BLaER1 treated with 17β-estradiol and CSF1 and Interleukin-3, amounts not matched to agents 10 nM and 100 nM (cell line): ENCODE results near the gene ZNF793.

ENCODE experiments used
- H3K27ac ChIP-seq, 11 experiments: shearing (Covaris generic); formaldehyde crosslinking; 2 replicates each; pipeline ENCODE4 v1.8.1; 2022
- H3K27me3 ChIP-seq, 11 experiments: shearing (Covaris generic); formaldehyde crosslinking; 2 replicates each; pipeline ENCODE4 v1.8.1; 2022
- H3K36me3 ChIP-seq, 11 experiments: shearing (Covaris generic); formaldehyde crosslinking; 2 replicates each; pipeline ENCODE4 v1.8.1; 2022
- H3K4me1 ChIP-seq, 10 experiments: shearing (Covaris generic); formaldehyde crosslinking; 2 replicates each; pipeline ENCODE4 v1.8.1; 2022
- H3K4me2 ChIP-seq, 11 experiments: shearing (Covaris generic); formaldehyde crosslinking; 2 replicates each; pipeline ENCODE4 v1.8.1; 2022
- H3K4me3 ChIP-seq, 10 experiments: shearing (Covaris generic); formaldehyde crosslinking; 2 replicates each; pipeline ENCODE4 v1.8.1; 2022
- H3K9ac ChIP-seq, 11 experiments: shearing (Covaris generic); formaldehyde crosslinking; 2 replicates each; pipeline ENCODE4 v1.8.1; 2022
- H3K9me3 ChIP-seq, 11 experiments: shearing (Covaris generic); formaldehyde crosslinking; replicated peaks in 1 of 11; 2 replicates each; pipeline ENCODE4 v1.8.1; 2022
- H4K20me1 ChIP-seq, 11 experiments: shearing (Covaris generic); formaldehyde crosslinking; 2 replicates each; pipeline ENCODE4 v1.8.1; 2022
- Cebpa-rat ChIP-seq, 11 experiments: shearing (Covaris generic); IDR thresholded peaks; 2 replicates each; pipeline ENCODE4 v1.8.1; 2022

Gene ZNF793

DNA sequence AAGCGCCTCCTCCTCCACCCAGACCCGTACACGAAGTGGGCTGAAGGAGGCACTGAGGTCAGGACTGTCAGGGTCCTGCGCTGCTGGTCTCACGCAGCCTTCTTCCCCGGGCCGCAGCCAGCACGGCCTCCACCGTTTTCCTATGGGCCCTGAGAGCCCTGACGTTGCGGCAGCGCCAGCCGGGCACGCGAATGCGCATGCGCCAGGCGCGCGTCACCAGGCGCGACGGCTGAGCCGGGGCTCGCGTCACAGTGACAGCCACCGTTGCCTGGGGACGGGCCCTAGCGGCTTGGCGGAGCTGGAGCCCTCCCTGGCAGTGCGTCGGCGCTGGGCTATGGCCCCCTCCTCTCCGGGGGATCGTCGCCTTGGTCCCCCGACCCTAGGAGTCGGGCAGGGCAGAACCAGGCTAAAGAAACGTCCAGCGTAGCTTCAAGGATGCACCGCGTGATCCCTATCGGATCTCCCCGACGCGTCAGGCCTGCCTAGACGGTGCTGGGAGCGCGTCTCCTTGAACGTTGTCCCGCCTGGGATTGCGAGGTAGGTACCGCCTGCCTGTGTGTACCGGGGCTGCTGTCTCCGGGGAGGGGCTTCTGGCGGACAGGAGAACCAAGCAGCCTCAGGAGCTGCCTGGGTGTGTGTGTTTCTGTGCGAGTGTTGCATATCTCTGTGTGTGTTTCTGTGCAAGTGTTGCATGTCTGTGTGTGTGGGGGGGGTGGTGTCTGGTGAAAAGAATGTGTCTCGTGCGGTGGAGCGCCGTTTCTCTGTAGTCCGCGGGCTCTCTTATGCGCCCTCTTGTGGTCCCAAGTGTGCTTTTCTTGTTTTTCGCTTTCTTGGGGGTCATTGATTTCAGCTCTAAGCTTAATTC, 44.6 kb downstream of the ZNF793 start:
- H3K27ac ChIP-seq, result no peak overlapping the region
- no peaks in the 10 kb centered on the region for H4K20me1 ChIP-seq
- H3K4me3 ChIP-seq, result peak overlapping the region in 5 of 10 experiments; percentile 8 to 44 (median 19); a peak in 4 of 20 replicates
- no peak overlapping the region for H3K4me2 ChIP-seq
- H3K9ac ChIP-seq, result no peak overlapping the region
- peaks cover 0 to 64% (median 0%) of the 10 kb centered on the region in 11 experiments; a peak in 17 of 22 replicates for H3K9me3 ChIP-seq
- no peaks in the 10 kb centered on the region for H3K27me3 ChIP-seq
- peaks cover 6 to 39% (median 15%) of the 10 kb centered on the region in 11 experiments; a peak in 15 of 22 replicates for H3K36me3 ChIP-seq
- no peaks in the 10 kb centered on the region for H3K4me1 ChIP-seq
- TF ChIP-seq Cebpa-rat (IDR thresholded peaks at IDR 0.05), result no peak

DNA sequence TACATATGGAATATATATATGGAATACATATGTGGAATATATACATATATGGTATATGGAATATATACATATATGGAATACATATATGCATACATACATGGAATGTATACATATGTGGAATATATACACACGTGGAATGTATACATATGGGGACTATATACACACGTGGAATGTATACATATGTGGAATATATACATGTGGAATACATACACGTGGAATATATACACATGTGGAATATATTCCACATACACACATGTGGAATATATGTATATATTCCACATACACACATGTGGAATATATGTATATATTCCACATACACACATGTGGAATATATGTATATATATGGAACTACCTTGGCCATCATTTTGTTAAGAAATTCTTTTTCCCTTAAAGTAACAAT, 56.8 kb downstream of the ZNF793 start:
- H3K27me3 ChIP-seq, result no peaks in the 10 kb centered on the region
- TF ChIP-seq Cebpa-rat (IDR thresholded peaks at IDR 0.05), result no peak
- no peaks in the 10 kb centered on the region for H4K20me1 ChIP-seq
- H3K9ac ChIP-seq, result no peak overlapping the region
- no peak overlapping the region; a peak in 2 of 20 replicates for H3K4me3 ChIP-seq
- no peaks in the 10 kb centered on the region for H3K4me1 ChIP-seq
- H3K9me3 ChIP-seq, result no peaks in the 10 kb centered on the region; a peak in 6 of 22 replicates
- H3K4me2 ChIP-seq, result no peak overlapping the region
- peaks cover 15 to 97% (median 91%) of the 10 kb centered on the region in 11 experiments; a peak in 21 of 22 replicates for H3K36me3 ChIP-seq
- no peak overlapping the region for H3K27ac ChIP-seq

DNA sequence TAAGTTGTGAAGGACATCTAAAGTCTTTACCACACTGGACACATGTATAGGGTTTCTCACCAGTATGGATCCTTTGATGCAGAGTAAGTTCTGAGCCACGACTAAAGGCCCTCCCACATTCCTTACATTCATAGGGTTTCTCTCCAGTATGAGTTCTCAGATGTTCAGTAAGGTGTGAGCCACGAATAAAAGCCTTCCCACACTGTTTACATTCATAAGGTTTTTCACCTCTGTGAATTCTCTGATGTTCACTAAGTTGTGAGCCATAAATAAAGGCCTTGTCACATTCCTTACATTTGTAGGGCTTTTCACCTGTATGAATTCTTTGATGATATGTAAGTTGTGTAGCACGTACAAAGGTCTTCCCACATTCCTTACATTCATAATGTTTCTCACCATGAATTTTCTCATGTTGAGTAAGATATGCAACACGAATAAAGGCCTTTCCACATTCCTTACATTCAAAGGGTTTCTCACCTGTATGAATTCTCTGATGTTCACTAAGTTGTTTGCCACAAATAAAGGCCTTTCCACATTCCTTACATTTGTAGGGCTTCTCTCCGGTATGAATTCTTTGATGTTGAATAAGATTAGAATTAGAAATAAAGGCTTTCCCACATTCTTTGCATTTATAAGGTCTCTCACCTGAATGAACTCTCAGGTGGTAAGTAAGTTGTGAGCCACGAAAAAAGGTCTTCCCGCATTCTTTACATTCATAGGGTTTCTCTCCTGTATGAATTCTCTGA, 58.1 kb downstream of the ZNF793 start:
- peak overlapping the region in 9 of 10 experiments; percentile 1 to 28 (median 9); a peak in 6 of 20 replicates for H3K4me3 ChIP-seq
- no peak for TF ChIP-seq Cebpa-rat (IDR thresholded peaks at IDR 0.05)
- no peak overlapping the region for H3K4me2 ChIP-seq
- H3K27me3 ChIP-seq, result no peaks in the 10 kb centered on the region
- peaks cover 2 to 97% (median 91%) of the 10 kb centered on the region in 11 experiments; a peak in 21 of 22 replicates for H3K36me3 ChIP-seq
- H4K20me1 ChIP-seq, result no peaks in the 10 kb centered on the region
- no peaks in the 10 kb centered on the region for H3K4me1 ChIP-seq
- H3K27ac ChIP-seq, result no peak overlapping the region
- no peaks in the 10 kb centered on the region; a peak in 6 of 22 replicates for H3K9me3 ChIP-seq
- no peak overlapping the region for H3K9ac ChIP-seq

DNA sequence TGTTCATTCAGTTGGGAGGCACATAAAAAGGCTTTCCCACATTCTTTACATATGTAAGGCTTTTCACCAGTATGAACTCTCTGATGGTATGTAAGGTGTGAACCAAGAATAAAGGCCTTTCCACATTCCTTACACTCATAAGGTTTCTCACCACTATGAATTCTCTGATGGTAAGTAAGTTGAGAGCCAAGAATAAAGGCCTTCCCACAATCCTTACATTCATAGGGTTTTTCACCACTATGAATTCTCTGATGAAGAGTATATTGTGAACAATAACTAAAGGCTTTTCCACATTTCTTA, 58.6 kb downstream of the ZNF793 start:
- H3K36me3 ChIP-seq, result peaks cover 0 to 100% (median 95%) of the 10 kb centered on the region in 11 experiments; a peak in 21 of 22 replicates
- no peak for TF ChIP-seq Cebpa-rat (IDR thresholded peaks at IDR 0.05)

DNA sequence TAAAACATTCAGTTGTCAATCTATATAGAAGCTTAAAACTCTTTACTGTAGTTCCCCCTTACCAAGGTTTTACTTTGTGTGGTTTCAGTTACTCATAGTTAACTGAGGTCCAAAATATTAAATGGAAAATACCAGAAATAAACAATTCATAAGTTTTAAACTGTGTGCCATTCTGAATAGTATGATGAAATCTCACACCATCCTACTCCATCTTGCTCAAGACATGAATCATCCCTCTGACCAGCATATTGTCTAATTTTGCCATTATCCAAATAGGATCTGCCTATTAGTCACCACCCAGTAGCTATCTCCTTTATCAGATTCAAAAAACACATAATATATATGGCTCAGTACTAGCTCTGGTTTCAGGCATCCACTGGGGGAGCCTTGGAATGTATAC, 65.5 kb downstream of the ZNF793 start:
- no peaks in the 10 kb centered on the region for H4K20me1 ChIP-seq
- no peaks in the 10 kb centered on the region for H3K27me3 ChIP-seq
- no peaks in the 10 kb centered on the region for H3K4me1 ChIP-seq
- H3K9ac ChIP-seq, result no peak overlapping the region
- peaks cover 0 to 79% (median 55%) of the 10 kb centered on the region in 11 experiments for H3K36me3 ChIP-seq
- H3K9me3 ChIP-seq, result no peaks in the 10 kb centered on the region; a peak in 6 of 22 replicates
- H3K27ac ChIP-seq, result no peak overlapping the region
- no peak overlapping the region for H3K4me2 ChIP-seq
- TF ChIP-seq Cebpa-rat (IDR thresholded peaks at IDR 0.05), result no peak
- H3K4me3 ChIP-seq, result no peak overlapping the region

More for the DNA sequence above, 58.6 kb downstream of the ZNF793 start:
- peak overlapping the region in 7 of 10 experiments; percentile 1 to 21 (median 9); a peak in 5 of 20 replicates for H3K4me3 ChIP-seq
- H3K9ac ChIP-seq, result no peak overlapping the region
- H3K27me3 ChIP-seq, result no peaks in the 10 kb centered on the region
- no peaks in the 10 kb centered on the region for H4K20me1 ChIP-seq
- H3K4me1 ChIP-seq, result no peaks in the 10 kb centered on the region
- no peaks in the 10 kb centered on the region; a peak in 6 of 22 replicates for H3K9me3 ChIP-seq
- no peak overlapping the region for H3K27ac ChIP-seq
- no peak overlapping the region for H3K4me2 ChIP-seq

DNA sequence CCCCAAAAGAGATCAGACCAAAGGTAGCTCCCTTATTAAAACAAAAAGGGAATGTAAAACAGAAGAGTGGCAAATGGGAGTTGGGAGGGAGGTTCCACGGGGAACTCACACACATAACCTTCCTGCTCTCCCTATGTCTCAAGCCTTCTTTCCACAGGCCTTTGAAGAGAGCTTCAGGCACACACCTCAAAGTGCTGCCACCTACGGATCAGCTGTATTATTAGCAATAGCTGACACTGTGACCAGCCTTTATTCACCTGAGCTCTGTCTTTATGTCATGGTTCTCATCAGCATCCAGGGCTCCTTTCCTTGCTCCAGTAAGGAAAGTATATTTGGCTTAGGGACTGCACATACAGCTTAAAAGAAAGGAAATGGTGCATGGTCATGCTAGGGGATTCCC, 76.6 kb downstream of the ZNF793 start:
- Histone ChIP-seq H3K27me3 (no peaks in the 10 kb centered on the region), H3K4me2 (no peak overlapping the region), H3K9me3 (no peaks in the 10 kb centered on the region; a peak in 11 of 22 replicates), H3K4me3 (0 out of 20 replicates have a peak overlapping the region, but pooled peaks of 1 of the 10 experiments have one; percentile 4), H3K36me3 (peaks cover 0 to 99% (median 94%) of the 10 kb centered on the region in 11 experiments; a peak in 21 of 22 replicates), H4K20me1 (no peaks in the 10 kb centered on the region), H3K9ac (no peak overlapping the region), H3K27ac (no peak overlapping the region), H3K4me1 (no peaks in the 10 kb centered on the region)
- no peak for TF ChIP-seq Cebpa-rat (IDR thresholded peaks at IDR 0.05)
